C4-2B (cell line): Measurements from ENCODE around the gene DNAH14.

Experiments
- ZFX ChIP-seq: fragments of 450-650 bp; IDR thresholded peaks from 2 replicates; pipeline ENCODE4 v1.6.1; 2017
- TF ChIP-seq, protein P1 (sequence below): fragments of 450-650 bp; conservative IDR thresholded peaks from 2 replicates; pipeline ENCODE4 v1.5.1; 2017; ENCODE audit warnings: mild to moderate bottlenecking

DNA sequence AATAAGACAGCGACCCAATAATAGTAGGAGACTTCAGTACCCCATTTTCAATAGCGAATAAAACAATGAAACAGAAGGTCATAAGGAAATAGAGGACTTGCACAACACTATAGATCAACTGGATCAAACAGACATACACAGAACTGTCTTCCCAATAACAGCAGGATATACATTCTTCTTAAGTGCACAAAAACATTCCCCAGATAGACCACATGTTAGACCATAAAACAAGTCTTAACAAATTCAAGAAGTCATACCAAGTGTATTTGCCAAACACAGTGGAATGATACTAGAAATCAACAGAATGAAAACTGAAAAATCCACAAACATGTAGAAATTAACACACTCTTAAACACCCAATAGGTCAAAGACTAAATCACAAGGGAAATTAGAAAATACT lies 420.4 kb downstream of the DNAH14 start:
- TF ChIP-seq, protein P1, sequence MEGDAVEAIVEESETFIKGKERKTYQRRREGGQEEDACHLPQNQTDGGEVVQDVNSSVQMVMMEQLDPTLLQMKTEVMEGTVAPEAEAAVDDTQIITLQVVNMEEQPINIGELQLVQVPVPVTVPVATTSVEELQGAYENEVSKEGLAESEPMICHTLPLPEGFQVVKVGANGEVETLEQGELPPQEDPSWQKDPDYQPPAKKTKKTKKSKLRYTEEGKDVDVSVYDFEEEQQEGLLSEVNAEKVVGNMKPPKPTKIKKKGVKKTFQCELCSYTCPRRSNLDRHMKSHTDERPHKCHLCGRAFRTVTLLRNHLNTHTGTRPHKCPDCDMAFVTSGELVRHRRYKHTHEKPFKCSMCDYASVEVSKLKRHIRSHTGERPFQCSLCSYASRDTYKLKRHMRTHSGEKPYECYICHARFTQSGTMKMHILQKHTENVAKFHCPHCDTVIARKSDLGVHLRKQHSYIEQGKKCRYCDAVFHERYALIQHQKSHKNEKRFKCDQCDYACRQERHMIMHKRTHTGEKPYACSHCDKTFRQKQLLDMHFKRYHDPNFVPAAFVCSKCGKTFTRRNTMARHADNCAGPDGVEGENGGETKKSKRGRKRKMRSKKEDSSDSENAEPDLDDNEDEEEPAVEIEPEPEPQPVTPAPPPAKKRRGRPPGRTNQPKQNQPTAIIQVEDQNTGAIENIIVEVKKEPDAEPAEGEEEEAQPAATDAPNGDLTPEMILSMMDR: no peak
- no peak for TF ChIP-seq ZFX
